HEK293 (cell line): ENCODE data around the gene NT5M.
"Not testable (repeated sequence)": the region's sequence is repeated elsewhere in the genome, so short reads cannot be mapped to it uniquely, and the experiment has no call there.

Experiments used
- CTCF ChIA-PET: fragments of 350-600 bp; formaldehyde crosslinking; extraction: SDS; loops from one replicate; lab custom pipeline; 2021; ENCODE audit warnings: antibody characterized with exemption; lab: Yijun Ruan, JAX
- POLR2A ChIA-PET: fragments of 300-600 bp; formaldehyde crosslinking; extraction: SDS; loops from one replicate; lab custom pipeline; 2020; ENCODE audit warnings: antibody characterized with exemption, inconsistent platforms; lab: Yijun Ruan, JAX
- H3K27ac ChIP-seq: fragments of 200-500 bp; sonication (Bioruptor generic); 2 replicates; pipeline ENCODE4 v1.5.1; 2014; ENCODE audit warnings: low read depth, low read length, control low read depth, inconsistent platforms; ENCODE audit errors: extremely low read depth
- H3K36me3 ChIP-seq, 2 experiments: fragments of 200-500 bp in 1 of 2; sonication (Bioruptor generic) in 1 of 2; 1 replicate in 1 of 2; 2 replicates in 1 of 2; pipeline ENCODE4 v1.5.1; 2014 to 2017; ENCODE audit warnings: inconsistent platforms in 2 of 2, low read length in 2 of 2; ENCODE audit not compliant: control insufficient read depth in 2 of 2, insufficient read depth in 1 of 2
- H3K4me1 ChIP-seq: fragments of 200-500 bp; sonication (Bioruptor generic); 2 replicates; pipeline ENCODE4 v1.5.1; 2014; ENCODE audit warnings: mild to moderate bottlenecking, low read length, inconsistent platforms; ENCODE audit not compliant: control insufficient read depth, insufficient read depth
- H3K4me3 ChIP-seq: 2 replicates; pipeline ENCODE4 v1.5.1; 2011; ENCODE audit warnings: low read depth, mild to moderate bottlenecking, control low read depth, low read length, moderate library complexity
- H3K9me3 ChIP-seq: fragments of 200-500 bp; sonication (Bioruptor generic); 2 replicates; pipeline ENCODE4 v1.5.1; 2014; ENCODE audit warnings: low read depth, low read length, inconsistent platforms; ENCODE audit not compliant: control insufficient read depth, insufficient read depth
- EGR2 ChIP-seq: fragments of 450-650 bp; formaldehyde crosslinking; IDR thresholded peaks from 2 replicates; pipeline ENCODE4 v1.5.1; 2016; ENCODE audit warnings: low read depth, missing biosample characterization, missing genetic modification characterization
- HOXA7 ChIP-seq: sonication (generic); formaldehyde crosslinking; IDR thresholded peaks from 2 replicates; pipeline ENCODE4 v1.8.1; 2022; ENCODE audit warnings: missing genetic modification reagents, borderline replicate concordance
- IKZF3 ChIP-seq: fragments of 450-650 bp; IDR thresholded peaks from 2 replicates; pipeline ENCODE4 v1.5.0; 2018; ENCODE audit warnings: missing biosample characterization, mild to moderate bottlenecking, missing genetic modification characterization, moderate library complexity
- KLF8 ChIP-seq: fragments of 450-650 bp; formaldehyde crosslinking; IDR thresholded peaks from 2 replicates; pipeline ENCODE4 v1.5.1; 2016; ENCODE audit warnings: missing biosample characterization, missing genetic modification characterization
- MEIS1 ChIP-seq: sonication (generic); formaldehyde crosslinking; IDR thresholded peaks from 2 replicates; pipeline ENCODE4 v1.8.1; 2022; ENCODE audit warnings: missing genetic modification reagents, mild to moderate bottlenecking, borderline replicate concordance
- ZBTB1 ChIP-seq: fragments of 450-650 bp; formaldehyde crosslinking; IDR thresholded peaks from 2 replicates; pipeline ENCODE4 v1.5.1; 2016; ENCODE audit warnings: missing biosample characterization, missing genetic modification characterization
- ZFP41 ChIP-seq: fragments of 450-650 bp; formaldehyde crosslinking; IDR thresholded peaks from 2 replicates; pipeline ENCODE4 v1.5.1; 2016; ENCODE audit warnings: missing biosample characterization, missing genetic modification characterization, borderline replicate concordance
- ZIC2 ChIP-seq: fragments of 450-650 bp; formaldehyde crosslinking; IDR thresholded peaks from 2 replicates; pipeline ENCODE4 v1.5.1; 2016; ENCODE audit warnings: missing biosample characterization, missing genetic modification characterization
- ZNF157 ChIP-seq: fragments of 450-650 bp; formaldehyde crosslinking; IDR thresholded peaks from 2 replicates; pipeline ENCODE4 v1.5.1; 2016; ENCODE audit warnings: missing biosample characterization, missing genetic modification characterization
- ZNF16 ChIP-seq: fragments of 450-650 bp; formaldehyde crosslinking; IDR thresholded peaks from 2 replicates; pipeline ENCODE4 v1.5.1; 2016; ENCODE audit warnings: low read depth, missing biosample characterization, missing genetic modification characterization
- ZNF202 ChIP-seq: fragments of 450-650 bp; formaldehyde crosslinking; IDR thresholded peaks from 2 replicates; pipeline ENCODE4 v1.5.1; 2016; ENCODE audit warnings: missing biosample characterization, missing genetic modification characterization, borderline replicate concordance
- ZNF214 ChIP-seq: fragments of 450-650 bp; formaldehyde crosslinking; IDR thresholded peaks from 2 replicates; pipeline ENCODE4 v1.5.1; 2017; ENCODE audit warnings: missing biosample characterization, mild to moderate bottlenecking, missing genetic modification characterization, borderline replicate concordance
- ZNF26 ChIP-seq: fragments of 450-650 bp; formaldehyde crosslinking; IDR thresholded peaks from 2 replicates; pipeline ENCODE4 v1.5.1; 2016; ENCODE audit warnings: missing biosample characterization, missing genetic modification characterization
- ZNF292 ChIP-seq: fragments of 450-650 bp; formaldehyde crosslinking; IDR thresholded peaks from 2 replicates; pipeline ENCODE4 v1.5.1; 2016; ENCODE audit warnings: low read depth, missing biosample characterization, missing genetic modification characterization, borderline replicate concordance
- ZNF324 ChIP-seq: fragments of 450-650 bp; formaldehyde crosslinking; IDR thresholded peaks from 2 replicates; pipeline ENCODE4 v1.5.1; 2016; ENCODE audit warnings: missing biosample characterization, missing genetic modification characterization
- ZNF473 ChIP-seq: fragments of 450-650 bp; formaldehyde crosslinking; IDR thresholded peaks from 2 replicates; pipeline ENCODE4 v1.5.1; 2017; ENCODE audit warnings: missing biosample characterization, missing genetic modification characterization
- ZNF518A ChIP-seq: fragments of 450-650 bp; formaldehyde crosslinking; conservative IDR thresholded peaks from 2 replicates; pipeline ENCODE4 v1.5.1; 2016; ENCODE audit warnings: low read depth, missing biosample characterization, missing genetic modification characterization
- ZNF548 ChIP-seq: fragments of 450-650 bp; formaldehyde crosslinking; IDR thresholded peaks from 2 replicates; pipeline ENCODE4 v1.5.1; 2016; ENCODE audit warnings: missing biosample characterization, missing genetic modification characterization
- ZNF571 ChIP-seq: fragments of 450-650 bp; formaldehyde crosslinking; IDR thresholded peaks from 2 replicates; pipeline ENCODE4 v1.5.0; 2017; ENCODE audit warnings: missing biosample characterization, missing genetic modification characterization
- ZNF626 ChIP-seq: fragments of 450-650 bp; sonication (Bioruptor Pico); formaldehyde crosslinking; IDR thresholded peaks from 2 replicates; pipeline ENCODE4 v1.5.1; 2018; ENCODE audit warnings: missing biosample characterization, missing genetic modification characterization, inconsistent platforms
- ZNF664 ChIP-seq: fragments of 450-650 bp; formaldehyde crosslinking; IDR thresholded peaks from 2 replicates; pipeline ENCODE4 v1.5.1; 2016; ENCODE audit warnings: missing biosample characterization, missing genetic modification characterization
- ZNF670 ChIP-seq: fragments of 450-650 bp; formaldehyde crosslinking; IDR thresholded peaks from 2 replicates; pipeline ENCODE4 v1.5.1; 2016; ENCODE audit warnings: missing biosample characterization, missing genetic modification characterization, low read depth
- ZNF792 ChIP-seq: fragments of 450-650 bp; formaldehyde crosslinking; IDR thresholded peaks from 2 replicates; pipeline ENCODE4 v1.5.1; 2016; ENCODE audit warnings: missing biosample characterization, missing genetic modification characterization
- ZSCAN5A ChIP-seq: fragments of 450-650 bp; formaldehyde crosslinking; IDR thresholded peaks from 2 replicates; pipeline ENCODE4 v1.5.1; 2016; ENCODE audit warnings: missing biosample characterization, missing genetic modification characterization
- TF ChIP-seq, protein P1 (sequence below): fragments of 450-650 bp; formaldehyde crosslinking; IDR thresholded peaks from 2 replicates; pipeline ENCODE4 v1.5.1; 2016; ENCODE audit warnings: missing biosample characterization, missing genetic modification characterization

Gene NT5M

GRCh38 chr17:17382971-17383370 lies 79.8 kb downstream of the NT5M start (continued):
- TF ChIP-seq ZNF26 (tag by site-specific recombination), result no peak
- TF ChIP-seq, protein P1, sequence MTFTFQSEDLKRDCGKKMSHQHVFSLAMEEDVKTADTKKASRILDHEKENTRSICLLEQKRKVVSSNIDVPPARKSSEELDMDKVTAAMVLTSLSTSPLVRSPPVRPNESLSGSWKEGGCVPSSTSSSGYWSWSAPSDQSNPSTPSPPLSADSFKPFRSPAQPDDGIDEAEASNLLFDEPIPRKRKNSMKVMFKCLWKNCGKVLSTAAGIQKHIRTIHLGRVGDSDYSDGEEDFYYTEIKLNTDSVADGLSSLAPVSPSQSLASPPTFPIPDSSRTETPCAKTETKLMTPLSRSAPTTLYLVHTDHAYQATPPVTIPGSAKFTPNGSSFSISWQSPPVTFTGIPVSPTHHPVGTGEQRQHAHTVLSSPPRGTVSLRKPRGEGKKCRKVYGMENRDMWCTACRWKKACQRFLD (tag by site-specific recombination), result no peak
- TF ChIP-seq ZNF518A (tag by site-specific recombination), result no peak
- TF ChIP-seq ZNF292 (tag by site-specific recombination), result no peak
- no peak for TF ChIP-seq ZNF16 (tag by site-specific recombination)
- TF ChIP-seq ZNF548 (tag by site-specific recombination), result no peak
- TF ChIP-seq ZNF664, result no peak
- TF ChIP-seq ZBTB1 (tag by site-specific recombination), result no peak
- no peak for TF ChIP-seq ZNF626
- no peak for TF ChIP-seq ZNF792
- no peak for TF ChIP-seq ZNF670 (tag by site-specific recombination)
- TF ChIP-seq, all 188 proteins: peak for 0

- POLR2A ChIA-PET, result not testable (repeated sequence)
These were observed 80.5 kb downstream of the NT5M start for GRCh38 chr17:17383431-17384290.

GRCh38 chr17:17384291-17384615 lies 81.1 kb downstream of the NT5M start:
- Histone ChIP-seq H3K27ac (no peak overlapping the region), H3K9me3 (no peaks in the 10 kb centered on the region), H3K4me1 (no peaks in the 10 kb centered on the region), H3K4me3 (no peak overlapping the region), H3K36me3 (no peaks in the 10 kb centered on the region)
- POLR2A ChIA-PET, result no interaction called here
- CTCF ChIA-PET, result interaction anchor here (0.6 to 0.9 kb wide), 2 partner anchors 16 to 18 kb away, joined by 3 to 4 read pairs; no protein-coding TSS in a partner anchor
- TF ChIP-seq IKZF3 (no peak), ZNF571 (no peak), ZNF214 (tag by site-specific recombination) (no peak), ZNF473 (tag by site-specific recombination) (no peak), ZFP41 (no peak), ZNF157 (no peak), ZNF202 (no peak), ZSCAN5A (tag by site-specific recombination) (no peak), HOXA7 (CRISPR knock-in tag) (no peak), ZNF670 (tag by site-specific recombination) (no peak), ZNF324 (tag by site-specific recombination) (no peak), MEIS1 (CRISPR knock-in tag) (no peak), ZIC2 (tag by site-specific recombination) (no peak), KLF8 (no peak)

More at GRCh38 chr17:17383431-17384290, 80.5 kb downstream of the NT5M start:
- H3K36me3 ChIP-seq, H3K4me1 ChIP-seq, H3K27ac ChIP-seq, H3K9me3 ChIP-seq, H3K4me3 ChIP-seq: not testable (repeated sequence)
- TF ChIP-seq EGR2, result 0 out of 2 replicates have a peak, but pooled peaks have one; percentile 22
- CTCF ChIA-PET, result interaction anchor here (0.6 to 0.9 kb wide), 2 partner anchors 17 to 18 kb away, joined by 3 to 4 read pairs; no protein-coding TSS in a partner anchor
